Esophagus mucosa (tissue), 1 donor: Measurements from ENCODE around the gene PIEZO1. TPM values are rescaled to one million over a fixed set of nuclear protein-coding genes. Genes with fewer than 3 reads are reported as not detected.

Source experiments
- ATAC-seq: fragments of 200-7000 bp; cut with Tn5 transposase; one replicate; pipeline ENCODE4 v1.9.1; 2020
- total RNA-seq: library from RNA; stranded (reverse); gene quantifications from one replicate; pipeline ENCODE4 v1.2.4, GENCODE V29; 2023
- donor health status: DM: yes; HTN: yes; CAD: no.

PIEZO1 gene
- total RNA-seq, 1 donor from 2014 or later = 64.7 TPM

DNA sequence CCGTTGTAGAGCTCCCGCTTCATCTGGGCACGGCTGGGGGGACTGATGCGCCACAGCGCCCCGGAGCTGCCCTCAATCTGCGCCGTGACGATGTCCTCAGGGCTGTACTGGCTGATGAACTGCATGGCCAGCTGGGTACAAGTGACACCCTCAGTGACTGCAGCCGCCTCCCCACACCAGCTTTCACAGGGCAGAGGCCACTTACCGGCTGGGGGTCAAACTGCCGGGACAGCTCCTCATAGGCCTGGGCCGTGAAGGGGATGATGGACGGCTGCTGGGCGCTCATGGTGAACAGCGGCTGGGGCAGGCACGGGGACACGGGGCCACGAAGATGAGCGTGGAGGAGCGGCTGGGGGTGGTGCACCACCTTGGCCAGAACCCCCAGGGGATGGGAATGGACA is 68.4 kb downstream of the PIEZO1 start:
- no peak for ATAC-seq

DNA sequence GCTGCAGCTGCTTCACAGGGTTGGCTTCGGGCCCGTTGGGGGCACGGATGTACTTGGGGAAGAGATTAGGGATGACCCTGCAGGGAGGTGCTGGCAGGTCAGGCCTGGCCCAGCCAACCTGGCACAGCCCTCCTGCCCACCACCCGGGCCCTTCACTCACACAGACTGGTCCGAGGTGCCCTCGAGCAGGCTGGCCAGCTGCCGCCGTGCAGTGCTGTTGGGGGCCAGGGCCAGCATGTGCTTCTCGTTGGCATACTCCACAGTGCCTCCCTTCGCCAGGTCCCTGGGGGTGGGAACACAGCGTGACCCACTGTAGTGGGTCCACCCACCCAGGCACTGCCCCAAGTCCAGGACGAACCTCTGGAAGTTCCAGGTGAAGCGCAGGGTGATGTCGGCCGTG is 68.8 kb downstream of the PIEZO1 start:
- no peak for ATAC-seq

DNA sequence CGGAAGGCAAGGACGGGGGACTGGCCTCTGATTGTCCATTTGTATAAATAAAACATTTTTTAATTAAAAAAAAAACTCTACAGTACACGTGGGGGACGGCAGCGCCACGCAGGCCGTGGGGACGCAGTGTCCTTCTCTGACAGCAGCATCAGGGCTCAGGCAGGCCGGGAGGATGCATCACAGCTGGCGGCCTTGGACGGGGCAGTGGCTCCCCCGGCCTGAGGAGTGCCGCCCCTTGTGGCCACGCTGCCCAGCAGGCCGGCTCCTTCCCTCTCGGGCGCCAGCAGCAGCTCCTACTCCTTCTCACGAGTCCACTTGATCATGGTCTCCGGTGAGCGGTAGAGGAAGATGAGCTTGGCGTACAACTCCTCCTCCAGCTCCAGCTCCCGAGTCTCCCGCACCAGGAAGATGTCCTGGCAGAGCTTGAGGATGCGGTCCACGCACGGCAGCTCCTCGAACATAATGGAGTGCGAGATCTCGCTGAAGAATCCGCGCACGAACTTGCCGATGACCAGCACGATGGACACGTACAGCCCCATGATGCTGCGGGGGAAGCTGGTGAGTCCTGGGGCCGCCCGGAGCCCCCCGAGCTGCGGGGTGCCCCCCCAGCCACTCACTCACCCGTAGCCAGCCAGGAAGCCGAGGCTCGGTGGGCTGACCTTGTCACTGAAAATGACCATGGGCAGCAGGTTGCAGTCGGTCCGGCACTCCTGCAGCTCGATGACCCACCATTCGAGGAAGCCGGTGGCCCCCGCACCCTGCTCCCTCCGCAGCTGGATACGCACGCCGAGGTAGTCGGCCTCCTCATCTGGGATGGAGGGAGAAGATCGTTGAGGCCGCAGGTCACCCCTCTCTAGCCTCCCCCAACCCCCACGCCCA is 69.5 kb downstream of the PIEZO1 start:
- ATAC-seq = no peak

DNA sequence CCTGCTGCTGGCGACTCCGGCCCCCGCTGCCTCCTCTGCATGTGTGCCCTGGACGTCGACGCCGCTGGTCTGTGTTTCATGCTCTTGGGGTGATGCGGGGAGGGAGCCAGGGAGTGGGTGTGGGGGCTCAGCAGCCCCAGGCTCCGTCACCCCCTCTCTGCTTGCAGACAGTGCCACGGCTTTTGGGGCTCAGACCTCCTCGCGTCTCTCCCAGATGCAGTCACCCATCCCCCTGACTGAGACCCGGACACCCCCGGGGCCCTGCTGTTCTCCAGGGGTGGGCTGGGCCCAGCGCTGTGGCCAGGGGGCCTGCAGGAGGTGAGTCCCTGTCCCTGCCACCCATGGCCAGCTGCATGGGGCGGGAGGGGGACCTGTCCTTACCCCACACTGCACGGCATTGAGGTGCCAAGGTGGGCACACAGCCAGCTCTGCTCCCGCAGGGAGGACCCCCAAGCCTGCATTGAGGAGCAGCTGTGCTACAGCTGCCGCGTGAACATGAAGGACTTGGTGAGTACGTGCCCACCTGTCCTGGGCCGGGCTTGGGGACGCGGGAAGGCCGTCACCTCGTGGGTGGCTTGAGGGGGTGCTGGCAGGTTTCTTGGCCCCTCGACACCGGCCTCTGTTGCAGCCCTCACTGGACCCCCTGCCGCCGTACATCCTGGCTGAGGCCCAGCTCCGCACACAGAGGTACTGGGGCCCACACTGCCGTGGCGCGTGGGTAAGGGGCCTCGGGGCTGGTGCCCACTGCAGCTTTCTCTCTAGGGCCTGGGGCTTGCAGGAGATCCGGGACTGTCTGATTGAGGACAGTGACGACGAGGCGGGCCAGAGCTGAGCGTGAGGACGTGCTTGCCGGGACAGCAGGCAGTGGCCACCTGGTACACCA is 70.4 kb downstream of the PIEZO1 start:
- ATAC-seq = peak; percentile 4

DNA sequence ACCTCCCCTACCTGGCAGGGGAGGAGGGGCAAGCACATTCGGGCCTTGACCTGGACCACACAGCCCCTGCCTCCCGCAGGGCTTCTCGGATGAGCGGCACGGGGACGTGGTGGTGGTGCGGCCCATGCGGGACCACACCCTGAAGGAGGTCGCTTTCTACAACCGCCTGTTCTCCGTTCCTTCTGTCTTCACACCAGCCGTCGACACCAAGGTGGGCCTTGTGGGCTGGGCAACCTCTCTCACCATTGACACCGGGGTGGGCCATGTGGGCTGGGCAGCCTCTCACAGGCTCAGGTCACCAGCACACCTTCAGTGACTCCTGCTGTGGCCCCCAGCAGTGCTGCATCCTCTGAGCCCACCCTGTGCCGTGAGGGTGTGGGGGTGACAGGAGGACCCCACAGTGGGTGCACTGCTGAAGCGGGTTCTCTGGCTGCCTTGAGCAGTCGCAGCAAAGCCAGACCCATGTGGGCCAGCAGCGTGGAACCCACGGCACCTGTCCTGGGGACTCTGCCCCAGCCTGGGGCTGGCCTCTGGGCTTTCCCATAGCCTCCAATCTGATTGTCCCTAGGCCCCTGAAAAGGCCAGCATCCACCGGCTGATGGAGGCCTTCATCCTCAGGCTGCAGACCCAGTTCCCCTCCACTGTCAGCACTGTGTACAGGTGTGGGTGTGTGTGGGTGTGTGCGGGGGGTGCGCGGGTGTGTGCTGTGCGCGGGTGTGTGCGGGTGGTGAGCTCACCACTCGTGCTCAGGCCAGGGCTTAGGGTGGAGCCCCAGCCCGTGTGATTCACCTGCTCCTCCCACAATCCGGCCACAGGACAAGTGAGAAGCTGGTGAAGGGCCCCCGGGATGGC is 71.2 kb downstream of the PIEZO1 start:
- ATAC-seq = peak; percentile 72

DNA sequence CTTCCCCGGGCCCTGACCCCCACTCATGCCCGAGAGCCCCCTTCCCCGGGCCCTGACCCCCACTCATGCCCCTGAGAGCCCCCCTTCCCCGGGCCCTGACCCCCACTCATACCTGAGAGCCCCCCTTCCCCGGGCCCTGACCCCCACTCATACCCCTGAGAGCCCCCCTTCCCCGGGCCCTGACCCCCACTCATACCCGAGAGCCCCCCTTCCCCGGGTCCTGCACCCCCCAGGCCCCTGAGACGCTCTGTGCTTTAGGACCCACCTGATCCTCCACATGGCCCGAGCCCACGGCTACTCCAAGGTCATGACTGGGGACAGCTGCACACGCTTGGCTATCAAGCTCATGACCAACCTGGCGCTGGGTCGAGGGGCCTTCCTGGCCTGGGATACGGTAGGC is 72.0 kb downstream of the PIEZO1 start:
- no peak for ATAC-seq

DNA sequence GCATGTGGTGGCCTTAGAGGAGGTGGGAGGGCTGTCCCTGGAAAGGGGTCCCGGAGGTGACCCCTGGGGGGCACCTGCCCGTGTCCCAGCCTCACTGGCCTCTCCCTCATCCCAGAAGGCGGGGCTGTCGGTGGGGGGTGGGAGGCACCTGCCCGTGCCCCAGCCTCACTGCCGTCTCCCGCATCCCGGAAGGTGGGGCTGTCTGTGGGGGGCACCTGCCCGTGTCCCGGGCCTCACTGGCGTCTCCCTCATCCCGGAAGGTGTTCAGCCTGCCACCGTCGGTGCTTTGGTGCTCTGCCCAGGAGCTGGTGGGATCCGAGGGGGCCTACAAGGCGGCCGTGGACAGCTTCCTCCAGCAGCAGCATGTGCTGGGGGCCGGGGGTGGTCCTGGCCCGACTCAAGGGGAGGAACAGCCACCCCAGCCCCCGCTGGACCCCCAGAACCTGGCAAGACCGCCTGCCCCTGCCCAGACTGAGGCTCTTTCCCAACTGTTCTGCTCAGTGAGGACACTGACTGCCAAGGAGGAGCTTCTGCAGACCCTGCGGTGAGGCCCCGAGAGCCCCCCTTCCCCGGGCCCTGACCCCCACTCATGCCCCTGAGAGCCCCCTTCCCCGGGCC is 72.5 kb downstream of the PIEZO1 start:
- no peak for ATAC-seq

DNA sequence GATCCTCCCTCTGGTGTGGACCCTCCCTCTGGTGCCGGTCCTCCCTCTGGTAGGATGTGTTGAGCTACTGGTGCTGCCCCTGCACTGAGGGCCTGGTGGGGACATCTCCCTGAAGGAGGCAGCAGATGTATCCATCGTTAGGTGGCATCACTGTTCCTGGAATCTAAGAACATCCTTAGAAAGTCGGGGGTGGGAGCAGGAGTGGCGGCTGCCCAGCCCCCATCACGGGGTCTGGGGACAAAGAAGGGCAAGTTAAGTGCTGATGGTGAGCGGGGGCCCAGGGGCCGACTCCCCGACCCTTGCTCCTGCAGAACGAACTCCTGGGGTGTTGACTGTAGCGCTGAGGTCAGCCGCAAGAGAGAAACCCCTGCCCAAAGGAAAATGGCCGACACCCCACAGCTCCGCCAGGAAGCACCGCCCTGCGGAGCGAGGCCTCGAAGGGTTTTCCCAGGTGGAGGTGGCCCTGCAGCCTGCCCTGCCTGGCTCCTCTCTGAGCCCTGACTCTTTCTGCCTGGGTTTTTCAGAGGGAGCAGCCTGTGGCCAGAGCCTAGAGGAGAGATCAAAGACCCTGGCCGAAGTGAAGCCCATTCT is 73.2 kb downstream of the PIEZO1 start:
- ATAC-seq = no peak

DNA sequence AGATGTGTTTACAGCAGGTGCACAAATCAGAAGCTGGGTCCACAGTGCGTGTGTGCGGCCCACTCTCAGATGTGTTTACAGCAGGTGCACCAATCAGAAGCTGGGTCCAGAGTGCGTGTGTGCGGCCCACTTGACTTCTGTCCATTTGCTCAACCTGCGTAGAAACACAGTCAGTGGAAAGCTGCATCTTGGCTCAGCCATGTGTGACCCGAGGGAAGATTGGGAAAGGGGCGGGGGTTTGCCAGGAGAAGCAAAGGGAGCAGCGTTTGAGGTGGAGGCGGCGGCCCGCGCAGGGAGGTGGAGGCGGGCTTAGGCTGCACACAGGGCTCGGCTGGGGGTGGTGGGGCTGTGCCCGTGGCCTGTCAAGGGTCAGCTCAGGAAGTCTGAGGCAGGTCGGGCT is 74.5 kb downstream of the PIEZO1 start:
- no peak for ATAC-seq

DNA sequence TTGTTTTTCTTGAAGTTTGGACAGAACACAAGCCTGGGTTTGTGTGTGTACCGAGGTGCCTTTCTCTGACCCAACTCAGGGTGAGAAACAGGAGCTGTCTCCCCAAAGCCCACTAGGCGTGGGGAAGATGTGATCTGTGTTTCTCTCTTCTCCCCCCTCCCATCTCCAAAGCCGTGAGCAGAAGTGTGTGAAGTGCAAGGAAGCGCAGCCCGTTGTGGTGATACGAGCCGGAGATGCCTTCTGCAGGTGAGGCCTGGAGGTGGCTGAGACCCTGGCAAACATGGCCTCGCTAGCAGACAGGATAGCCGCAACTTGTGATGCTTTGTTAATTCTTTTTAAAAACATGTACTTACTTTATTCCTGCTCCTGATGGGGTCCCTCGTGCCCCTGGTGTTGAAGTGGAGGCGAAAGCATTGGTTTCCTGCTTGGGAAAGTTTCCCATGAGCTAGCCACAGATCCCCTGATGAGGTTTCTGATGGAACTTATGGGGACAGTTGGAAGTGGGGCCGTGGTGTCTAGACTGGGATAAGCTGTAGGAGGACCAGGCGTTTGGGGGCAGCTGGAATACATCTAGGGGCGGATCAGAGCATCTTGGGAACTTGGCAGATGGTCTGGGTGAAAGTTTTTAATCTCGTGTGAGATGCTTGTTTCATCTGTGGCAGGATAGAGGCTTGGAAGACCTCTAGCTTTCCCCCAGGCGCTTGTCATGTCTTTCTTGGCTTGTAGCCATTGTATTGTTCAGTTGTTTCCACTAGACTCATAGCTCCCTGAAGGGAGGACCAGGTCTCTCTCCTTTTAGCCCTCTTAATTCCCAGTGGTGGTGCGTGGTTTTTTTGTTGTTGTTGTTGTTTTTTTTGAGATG is 77.8 kb downstream of the PIEZO1 start:
- ATAC-seq = no peak

DNA sequence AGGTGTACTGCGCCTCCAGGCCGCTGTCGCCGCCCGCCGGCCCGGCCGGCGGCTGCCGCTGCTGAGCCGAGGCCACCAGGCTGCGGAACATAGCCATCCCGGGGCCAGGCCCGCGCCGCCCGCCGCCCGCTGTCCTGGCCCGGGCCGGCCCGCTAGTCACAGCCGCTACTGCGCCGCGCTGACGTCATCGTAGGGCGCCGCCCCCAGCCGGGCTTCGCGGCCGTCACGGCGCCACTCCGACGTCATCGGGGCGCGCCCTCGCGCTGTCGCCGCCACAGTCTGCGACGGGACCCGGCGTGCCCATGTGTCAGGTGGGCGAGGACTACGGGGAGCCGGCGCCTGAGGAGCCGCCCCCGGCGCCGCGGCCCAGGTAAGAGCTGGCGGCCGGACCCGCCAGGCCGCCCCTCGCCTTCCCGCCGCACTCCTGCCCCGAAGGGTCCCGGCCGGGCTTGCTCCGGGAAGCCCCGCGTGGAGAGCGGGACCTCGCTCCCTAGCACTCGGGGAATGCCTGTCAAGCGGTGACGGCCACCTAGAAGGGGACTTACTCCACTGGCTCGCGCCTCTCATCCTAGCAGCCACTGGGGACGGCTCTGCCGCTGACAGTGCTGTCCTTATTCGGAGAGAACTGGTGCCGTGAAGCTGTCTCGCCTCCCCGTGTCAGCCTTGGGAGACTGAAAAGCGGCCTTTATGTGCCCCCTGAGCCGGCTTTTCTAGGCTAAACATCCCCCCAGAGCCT is 78.6 kb downstream of the PIEZO1 start, which contains the start of the genes CTU2 and RNF166:
TSS of gene CTU2 (plus strand) at position 275 of the 736 bp plus-strand sequence. CDS start at position 303, 28 bp downstream.
TSS of gene RNF166 (minus strand) at position 180 of the 736 bp plus-strand sequence. CDS start at position 97, 83 bp downstream.
- peak; percentile 87 for ATAC-seq

DNA sequence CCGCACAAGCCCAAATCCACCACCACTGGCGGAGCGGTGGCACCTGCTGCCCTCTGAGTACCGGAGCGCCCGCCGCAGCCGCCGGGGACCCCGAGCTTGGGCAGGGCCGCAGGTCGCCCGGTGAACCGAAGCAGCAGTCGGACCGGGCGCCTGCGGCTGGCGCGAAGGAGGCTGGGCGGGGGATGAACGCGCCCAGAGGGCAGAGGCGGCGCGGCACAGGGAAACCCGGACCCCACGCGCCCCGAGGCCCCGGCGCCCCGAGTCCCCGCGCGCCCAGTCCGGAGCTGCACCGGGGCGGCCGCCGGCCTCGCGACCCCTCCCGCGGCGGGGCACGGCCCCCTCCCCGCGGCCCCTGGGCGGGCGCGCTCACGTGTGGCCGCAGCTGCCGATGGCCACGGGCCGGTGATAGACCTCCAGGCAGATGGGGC is 79.2 kb downstream of the PIEZO1 start:
- ATAC-seq = no peak

DNA sequence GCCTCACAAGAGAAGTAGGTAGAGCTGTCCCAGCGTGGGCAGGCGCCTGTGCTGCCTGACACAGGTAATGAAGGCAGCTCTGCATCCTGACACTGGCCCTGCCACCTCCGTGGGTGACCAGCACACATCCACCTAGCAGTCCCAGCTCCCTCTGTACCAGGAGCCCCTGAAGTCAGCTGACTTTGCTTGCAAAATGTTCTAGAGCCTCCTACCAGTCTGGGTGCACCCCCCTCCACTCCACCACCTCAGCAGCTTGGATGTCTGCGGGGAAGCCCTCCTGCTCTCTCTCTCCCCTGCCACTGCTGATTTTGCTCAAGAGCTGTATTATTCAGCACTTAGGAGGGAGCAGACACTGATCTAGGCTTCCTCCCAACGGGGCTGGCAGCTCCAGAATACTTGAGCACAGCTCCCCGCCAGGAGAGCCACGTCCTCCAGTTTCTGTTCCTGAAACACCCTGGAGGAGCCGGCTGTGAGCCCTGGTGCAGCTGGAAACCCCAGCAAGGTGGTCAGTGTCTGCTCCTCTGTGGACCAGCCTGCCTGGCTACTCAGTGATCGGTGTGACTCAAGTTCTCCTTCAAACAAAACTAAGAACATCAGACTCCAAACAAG is 79.8 kb downstream of the PIEZO1 start:
- ATAC-seq = no peak

DNA sequence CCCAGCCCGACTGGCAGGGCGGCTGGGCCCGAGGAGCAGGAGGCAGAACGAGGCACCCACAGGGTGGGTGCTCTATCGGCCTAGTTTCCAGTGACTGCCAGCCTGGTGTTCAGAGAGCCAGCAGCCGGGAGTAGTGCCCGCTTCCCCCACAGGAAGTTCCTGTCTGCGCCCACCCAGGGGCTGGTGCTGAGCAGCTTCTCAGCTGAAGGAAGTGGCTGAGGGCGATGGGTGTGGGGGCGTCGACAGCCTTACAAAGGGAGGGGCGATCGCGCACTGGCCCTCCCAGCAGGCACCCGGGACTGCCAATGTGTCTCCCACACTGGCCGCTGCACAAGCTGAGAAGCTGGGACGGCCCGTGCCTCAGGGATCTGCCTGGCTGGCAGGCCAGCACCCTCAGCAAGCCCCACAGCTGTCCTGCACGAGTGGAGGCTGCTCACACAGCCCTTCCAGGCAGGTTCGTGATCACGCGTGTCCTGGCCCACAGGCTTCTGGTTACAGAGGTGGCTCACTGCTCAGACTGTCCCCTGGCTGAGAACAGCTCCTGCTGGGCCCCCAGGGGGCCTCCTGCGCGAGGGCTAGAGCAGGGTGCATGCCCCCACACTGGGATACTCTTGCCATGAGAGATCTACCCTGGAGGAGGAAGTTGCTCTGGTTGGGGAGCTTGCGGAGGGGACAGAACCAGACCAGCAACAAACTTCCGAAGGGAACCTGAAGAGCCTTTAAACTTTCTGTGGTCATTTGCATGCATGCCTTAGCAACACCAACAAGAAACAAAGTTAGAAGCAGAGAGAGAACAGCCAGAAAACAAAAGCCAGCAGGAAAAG is 81.3 kb downstream of the PIEZO1 start:
- ATAC-seq = no peak

DNA sequence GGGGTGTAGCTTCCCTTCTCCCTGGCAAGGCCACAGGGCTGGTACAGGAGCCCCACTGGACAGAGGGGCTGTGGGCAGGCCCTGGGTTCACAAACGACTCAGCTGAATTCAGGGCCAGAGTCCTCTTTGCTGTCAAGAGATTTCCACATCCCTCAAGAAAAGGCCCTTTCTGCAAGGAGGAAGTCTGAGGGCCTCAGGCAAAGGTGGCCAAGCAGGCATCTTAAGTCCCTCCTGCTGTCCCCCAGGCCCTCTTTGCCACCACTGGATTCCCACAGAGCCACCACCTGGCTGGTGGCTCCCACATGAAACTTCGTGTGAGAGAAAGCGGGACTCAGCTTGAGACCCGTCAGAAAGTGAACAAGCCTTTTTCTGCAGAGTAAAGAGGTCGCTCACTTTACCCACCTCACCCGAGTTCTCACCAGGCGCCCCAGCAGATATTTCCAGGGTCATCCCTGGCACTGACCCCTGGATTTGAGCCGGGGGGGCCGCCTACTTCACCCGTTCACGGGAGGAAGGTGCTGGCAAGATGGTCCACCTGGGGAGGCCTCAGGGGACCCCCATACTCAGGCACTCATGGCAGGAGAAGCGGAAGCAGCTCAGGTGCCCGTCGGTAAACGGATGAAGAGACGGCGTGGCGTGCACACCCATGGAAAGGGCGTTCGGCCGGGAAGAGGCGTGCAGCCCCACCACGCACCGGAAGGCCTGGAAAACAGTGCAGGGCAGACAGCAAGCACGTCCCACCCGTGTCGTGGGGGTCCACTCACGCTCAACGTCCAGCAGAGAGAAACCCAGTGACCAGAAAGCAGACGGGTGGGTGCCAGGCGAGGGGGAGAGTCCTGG is 82.4 kb downstream of the PIEZO1 start:
- ATAC-seq = no peak

DNA sequence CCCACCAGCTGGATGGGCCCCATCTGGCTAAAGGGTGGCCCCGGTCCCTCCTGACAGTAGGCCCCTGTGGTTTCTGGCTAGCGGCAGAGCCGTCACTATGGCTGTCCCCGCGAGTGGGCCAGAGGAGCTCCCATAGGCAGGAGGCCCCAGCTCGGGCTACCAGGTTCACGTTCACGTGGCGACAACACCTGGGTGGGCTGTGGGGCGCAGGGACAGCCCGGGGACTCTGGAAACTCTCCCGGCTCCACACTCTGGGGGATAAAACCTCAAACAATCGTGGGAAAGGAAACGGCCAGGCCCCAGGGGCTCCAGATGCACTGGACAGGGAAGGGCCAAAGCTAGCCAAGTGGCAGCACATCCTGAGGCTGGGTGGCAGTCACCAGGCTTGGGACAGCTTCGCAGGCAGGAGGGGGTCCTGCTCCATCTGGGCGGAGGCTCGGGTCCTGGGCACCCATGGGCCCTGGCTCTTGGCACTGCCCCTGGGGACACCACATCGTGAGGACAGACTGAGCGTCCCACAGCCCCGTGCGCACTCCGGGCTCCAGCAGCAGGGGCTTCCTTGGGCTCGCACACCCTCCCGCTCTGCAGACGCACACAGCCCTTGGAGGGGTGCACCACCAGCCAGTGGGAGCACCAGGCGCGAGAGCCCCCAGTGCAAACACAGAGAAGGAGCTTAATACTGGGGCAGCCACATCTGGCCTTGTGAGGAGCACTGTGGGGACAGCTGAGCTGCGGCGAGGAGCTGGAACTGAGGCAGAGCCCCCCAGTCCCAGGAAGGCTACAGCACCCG is 83.2 kb downstream of the PIEZO1 start:
- no peak for ATAC-seq
